Breast epithelium (tissue), 4 donors: Measurements from ENCODE around the gene TCF3. TPM values are rescaled to one million over a fixed set of nuclear protein-coding genes. Genes with fewer than 3 reads are reported as not detected.

Experiments used
- DNase-seq, 2 donors: peaks; one replicate each; pipeline ENCODE4 v3.0.0-alpha.2; 2019; ENCODE audit warnings: low spot score in 2 of 2
- H3K27ac ChIP-seq, 2 donors: fragments of 200-600 bp; sonication (generic) in 1 of 2; one replicate each; pipeline ENCODE4 v1.5.1; 2016 to 2019; ENCODE audit warnings: mild to moderate bottlenecking in 1 of 2
- H3K27me3 ChIP-seq, 2 donors: fragments of 200-600 bp; sonication (generic) in 1 of 2; one replicate each; pipeline versions ENCODE4 v1.5.1 to v1.6.0; 2017 to 2019; ENCODE audit warnings: control low read depth in 1 of 2, mild to moderate bottlenecking in 1 of 2
- H3K36me3 ChIP-seq: fragments of 200-600 bp; one replicate; pipeline ENCODE4 v1.5.1; 2019
- H3K4me1 ChIP-seq, 2 donors: fragments of 200-600 bp; sonication (generic); one replicate each; pipeline ENCODE4 v1.5.1; 2016 to 2019; ENCODE audit warnings: control low read depth in 1 of 2
- H3K4me3 ChIP-seq, 3 donors: fragments of 200-600 bp; sonication (generic); 1 replicate in 2 of 3; 2 replicates in 1 of 3; pipeline ENCODE4 v1.5.1; 2016 to 2019; ENCODE audit warnings: mild to moderate bottlenecking in 3 of 3, moderate library complexity in 2 of 3
- H3K9me3 ChIP-seq, 2 donors: fragments of 200-600 bp; sonication (generic) in 1 of 2; one replicate each; pipeline ENCODE4 v1.5.1; 2016 to 2019; ENCODE audit warnings: control low read depth in 1 of 2
- CTCF ChIP-seq, 3 donors: fragments of 450-650 bp; IDR thresholded peaks; one replicate each; pipeline ENCODE4 v1.5.1; 2016 to 2017; ENCODE audit warnings: antibody characterized with exemption in 3 of 3, mild to moderate bottlenecking in 3 of 3, moderate library complexity in 3 of 3
- POLR2A ChIP-seq: fragments of 450-650 bp; IDR thresholded peaks from one replicate; pipeline ENCODE4 v1.6.1; 2016; ENCODE audit warnings: antibody characterized with exemption, mild to moderate bottlenecking, moderate library complexity
- POLR2AphosphoS5 ChIP-seq, 3 donors: sonication (generic); formaldehyde crosslinking; IDR thresholded peaks; one replicate each; pipeline ENCODE4 v1.6.1; 2017; ENCODE audit warnings: antibody characterized with exemption in 3 of 3
- intact Hi-C: fragments of 100-400 bp; cut with DNase I; formaldehyde crosslinking; loops from one replicate; pipeline ENCODE4 v1.15.1; 2023; ENCODE audit warnings: low total_unique reads
- total RNA-seq, 3 donors: library from RNA; depleted of rRNA; stranded (reverse); fragments of >200 nt; gene quantifications; one replicate each; pipeline ENCODE4 v1.1.0, GENCODE V29; 2016

Gene TCF3
- total RNA-seq, 3 donors from 2014 or later: 38.6 to 45.3 (median 42.3) TPM

- Histone ChIP-seq H3K36me3 (no peaks in the 10 kb centered on the region), H3K27ac (no peak overlapping the region), H3K9me3 (no peaks in the 10 kb centered on the region), H3K4me1 (no peaks in the 10 kb centered on the region), H3K27me3 (no peaks in the 10 kb centered on the region), H3K4me3 (no peak overlapping the region)
- no peak for DNase-seq
- no peak for TF ChIP-seq POLR2A
- TF ChIP-seq POLR2AphosphoS5 (IDR thresholded peaks at IDR 0.05): no peak
- no peak for TF ChIP-seq CTCF (IDR thresholded peaks at IDR 0.05)
- intact Hi-C loops: no loop called here
Measured at GRCh38 chr19:1626417-1627010, 25.9 kb downstream of the TCF3 start.

GRCh38 chr19:1624458-1624857 lies 28.0 kb downstream of the TCF3 start:
- no peak overlapping the region for H3K4me3 ChIP-seq
- TF ChIP-seq CTCF (IDR thresholded peaks at IDR 0.05) (peak in 1 of 3 donors; percentile 38), POLR2AphosphoS5 (IDR thresholded peaks at IDR 0.05) (no peak)
- H3K27ac ChIP-seq: no peak overlapping the region
- no peaks in the 10 kb centered on the region for H3K4me1 ChIP-seq
- no peak for DNase-seq
- no peaks in the 10 kb centered on the region for H3K27me3 ChIP-seq
- intact Hi-C loops: no loop called here
- H3K9me3 ChIP-seq: no peaks in the 10 kb centered on the region
- H3K36me3 ChIP-seq: no peaks in the 10 kb centered on the region

- H3K4me1 ChIP-seq: no peaks in the 10 kb centered on the region
- no peaks in the 10 kb centered on the region for H3K9me3 ChIP-seq
- TF ChIP-seq POLR2AphosphoS5 (IDR thresholded peaks at IDR 0.05) (no peak), POLR2A (no peak), CTCF (IDR thresholded peaks at IDR 0.05) (no peak)
- H3K4me3 ChIP-seq: no peak overlapping the region
- no peaks in the 10 kb centered on the region for H3K27me3 ChIP-seq
- H3K27ac ChIP-seq: no peak overlapping the region
- no peaks in the 10 kb centered on the region for H3K36me3 ChIP-seq
- intact Hi-C loops: no loop called here
- DNase-seq: no peak
Measured at GRCh38 chr19:1622541-1622940, 29.9 kb downstream of the TCF3 start.

GRCh38 chr19:1622007-1622406 lies 30.4 kb downstream of the TCF3 start:
- H3K4me3 ChIP-seq: no peak overlapping the region
- no peak for DNase-seq
- H3K9me3 ChIP-seq: no peaks in the 10 kb centered on the region
- H3K4me1 ChIP-seq: no peaks in the 10 kb centered on the region
- intact Hi-C loops: no loop called here
- H3K27ac ChIP-seq: no peak overlapping the region
- no peaks in the 10 kb centered on the region for H3K27me3 ChIP-seq
- no peaks in the 10 kb centered on the region for H3K36me3 ChIP-seq
- TF ChIP-seq CTCF (IDR thresholded peaks at IDR 0.05) (no peak), POLR2A (no peak)

- no peak for TF ChIP-seq CTCF (IDR thresholded peaks at IDR 0.05)
- Histone ChIP-seq H3K27me3 (no peaks in the 10 kb centered on the region), H3K4me3 (no peak overlapping the region), H3K4me1 (no peaks in the 10 kb centered on the region), H3K36me3 (no peaks in the 10 kb centered on the region), H3K9me3 (no peaks in the 10 kb centered on the region), H3K27ac (no peak overlapping the region)
- no peak for DNase-seq
- intact Hi-C loops: no loop called here
Measured at GRCh38 chr19:1621574-1621973, 30.8 kb downstream of the TCF3 start.
